A549 treated with AZD9567 at 1 μM for 4 hours (cell line): ENCODE measurements around the gene FKBP7. TPM values are rescaled to one million over a fixed set of nuclear protein-coding genes. Genes with fewer than 3 reads are reported as not detected.

Source experiments
- total RNA-seq: library from RNA; stranded (reverse); fragments of 200-300 nt; extraction: Qiagen RNA extraction; gene quantifications from 5 replicates; pipeline ENCODE4 v1.2.3, GENCODE V29; 2022; ENCODE audit not compliant: insufficient read depth

The FKBP7 gene
- total RNA-seq, result 8.3 to 17.7 TPM (median 10.6 TPM) in 5 replicates

DNA sequence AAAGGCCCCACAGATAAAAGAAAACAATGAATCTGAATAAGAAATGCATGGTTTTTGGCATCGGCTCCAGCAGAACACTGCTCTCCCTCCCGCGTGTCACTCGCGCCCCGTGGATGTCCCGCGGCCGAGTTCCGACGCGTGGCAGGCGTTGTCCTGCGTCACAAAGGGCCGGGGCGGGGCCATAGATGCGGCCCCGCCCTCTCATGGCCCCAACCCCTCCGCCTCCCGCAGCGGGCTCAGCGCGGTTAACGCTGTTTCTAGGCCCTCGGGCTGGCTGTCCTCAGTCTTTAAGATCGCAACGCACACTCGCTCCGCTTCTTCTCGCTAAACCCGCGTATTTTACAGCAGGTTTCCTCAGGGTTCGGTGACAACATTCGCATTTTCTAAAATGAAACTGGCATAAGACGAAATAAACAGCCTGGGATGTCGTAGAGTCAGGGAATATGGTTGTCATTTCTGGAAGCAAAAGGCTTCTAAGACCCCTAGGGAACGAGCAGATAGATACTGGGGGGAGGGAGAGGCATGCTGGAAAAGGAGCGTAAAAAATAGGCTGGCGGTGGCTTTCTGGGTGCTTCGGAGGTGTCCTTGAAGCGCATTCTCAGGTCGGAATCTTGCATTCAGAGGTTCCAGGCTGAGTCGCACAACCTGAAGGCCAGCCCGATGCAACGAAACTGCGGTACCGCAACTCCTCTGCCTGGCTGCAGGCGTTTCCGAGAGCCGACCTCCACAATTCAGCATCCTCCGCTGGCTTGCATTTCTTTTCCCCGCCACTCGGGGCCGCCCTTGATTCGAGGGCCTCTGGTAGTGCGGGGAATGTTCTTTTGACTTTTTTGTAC, at the start of gene FKBP7:
TSS of gene FKBP7 (minus strand) at position 162 of the 836 bp plus-strand sequence. CDS start at position 61, 101 bp downstream.

DNA sequence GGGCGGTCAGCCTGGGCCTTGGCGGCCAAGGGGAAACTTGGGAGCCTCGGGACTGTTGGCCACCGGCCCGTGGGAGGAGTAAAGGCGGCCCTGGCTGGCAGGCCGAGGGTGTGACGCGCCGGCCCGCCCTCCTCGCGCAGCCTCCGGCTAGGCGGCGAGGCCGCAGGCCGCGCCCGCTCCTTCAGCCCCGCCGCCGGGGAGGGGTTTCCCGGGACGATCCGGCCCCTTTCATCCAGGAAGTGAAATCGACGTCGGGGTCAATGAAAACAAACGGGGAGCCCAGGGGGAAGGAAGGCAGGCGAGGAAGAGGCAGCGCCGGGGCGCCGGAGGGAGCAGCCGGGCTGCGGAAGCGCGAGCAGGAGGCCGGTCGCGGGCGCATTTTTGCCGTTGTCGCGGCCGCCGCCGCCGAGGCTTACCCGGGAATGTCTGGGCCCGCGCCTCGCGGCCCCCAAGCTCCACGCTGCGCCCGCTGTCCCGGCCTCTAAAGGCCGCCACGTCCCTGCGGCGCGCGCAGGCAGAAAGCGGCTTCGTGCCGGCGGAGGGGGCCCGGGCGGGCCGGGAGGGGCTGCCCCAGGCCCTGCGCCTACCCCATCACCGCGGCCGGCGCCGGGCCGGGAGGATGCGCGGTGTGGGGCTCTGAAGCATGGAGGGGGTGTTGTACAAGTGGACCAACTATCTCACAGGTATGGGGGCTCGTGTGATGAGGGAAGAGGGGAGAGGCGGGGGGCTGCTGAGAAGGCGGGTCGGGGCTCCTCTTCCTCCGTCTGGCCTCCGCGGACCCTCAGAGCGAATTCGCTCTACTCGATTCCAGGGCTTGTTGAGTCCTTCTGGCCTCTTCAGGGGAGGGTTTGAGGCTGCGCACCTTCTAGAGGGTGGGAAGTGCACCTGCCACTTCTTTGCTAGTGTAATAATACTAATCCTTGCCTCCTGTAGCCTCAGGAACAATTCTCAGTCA, 2.1 kb upstream of the FKBP7 start, which contains the start of gene PLEKHA3:
TSS of gene PLEKHA3 (plus strand) at position 231 of the 955 bp plus-strand sequence. CDS start at position 644, 413 bp downstream.

GRCh38 chr2:178450774-178451525, 27.4 kb downstream of the FKBP7 start, which contains the start of the genes PJVK and PRKRA:
Gene PJVK (plus strand): TSS chr2:178451378. CDS start chr2:178453410, 2,032 bp downstream.
Gene PRKRA (minus strand): TSS chr2:178451175. CDS start chr2:178451030, 145 bp downstream.

Other genes starting within 250 kb of the FKBP7 start
- 31.4 to 37.8 TPM (median 35.3 TPM) in 5 replicates for gene PRKRA, start 27.4 kb downstream of the FKBP7 start, total RNA-seq
- gene PJVK, start 27.2 kb downstream of the FKBP7 start, total RNA-seq, result 1.1 to 1.8 TPM (median 1.4 TPM) in 5 replicates
- gene PLEKHA3, start 1.9 kb upstream of the FKBP7 start, total RNA-seq, result 14.7 to 25.5 TPM (median 17.3 TPM) in 5 replicates